H1 (cell line): ENCODE data around the gene ITGA8. TPM values are rescaled to one million over a fixed set of nuclear protein-coding genes. Genes with fewer than 3 reads are reported as not detected.

ENCODE experiments used
- CHD2 ChIP-seq: IDR thresholded peaks from 2 replicates; pipeline ENCODE4 v1.6.1; 2012; ENCODE audit warnings: low read length, improper control_type of control experiment
- EGR1 ChIP-seq: IDR thresholded peaks from 2 replicates; pipeline ENCODE4 v1.6.1; 2011; ENCODE audit warnings: low read depth, low read length, borderline replicate concordance
- TBP ChIP-seq: IDR thresholded peaks from 2 replicates; pipeline ENCODE4 v1.6.1; 2011; ENCODE audit warnings: low read depth, low read length, improper control_type of control experiment
- polyA plus RNA-seq, 7 experiments: library from polyadenylated mRNA; depleted of rRNA in 3 of 7; stranded (reverse) in 5 of 7; unstranded in 2 of 7; fragments of >200 nt in 5 of 7; fragments of 200-250 nt in 2 of 7; gene quantifications; 1 replicate in 5 of 7; 2 replicates in 1 of 7; 4 replicates in 1 of 7; pipeline versions ENCODE4 v1.2.1 to v1.2.3, GENCODE V29; 2011 to 2013; ENCODE audit warnings: missing spikeins in 2 of 7, mixed read lengths in 2 of 7
- total RNA-seq: library from RNA; stranded (reverse); fragmentation: NEBNext Ultra II Directional; extraction: Animal tissue kit (Norgen Biotek cat#: 25700); gene quantifications from 2 replicates; pipeline ENCODE4 v1.2.1, GENCODE V29; 2021
- TF ChIP-seq, protein P1 (sequence below): IDR thresholded peaks from 2 replicates; pipeline ENCODE4 v1.6.1; 2012; ENCODE audit warnings: low read length, inconsistent platforms

Gene ITGA8
- total and polyA plus RNA-seq, 2 of the 8 experiments (the other 6 are each of a cell fraction or from before 2014, with no cell fraction given), result not detected

DNA sequence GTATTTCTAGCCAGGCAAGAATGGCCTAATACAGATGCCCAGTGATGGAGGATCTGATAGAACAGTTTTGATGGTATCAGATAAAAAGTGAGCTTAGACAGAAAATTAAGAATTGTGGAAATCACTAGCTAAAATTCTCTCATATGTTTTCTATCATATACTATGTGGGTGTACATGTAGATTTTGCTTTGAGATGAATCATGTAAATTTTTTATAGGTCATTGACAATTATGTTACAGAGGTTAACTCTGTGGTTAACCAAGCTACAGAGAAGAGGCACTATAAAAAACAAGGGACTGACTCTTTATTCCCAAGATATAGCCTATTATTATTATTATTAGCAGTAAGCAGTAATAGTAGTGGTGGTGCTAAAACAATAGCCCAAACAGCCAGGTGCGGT lies 156.5 kb downstream of the ITGA8 start (continued):
- TF ChIP-seq, protein P1, sequence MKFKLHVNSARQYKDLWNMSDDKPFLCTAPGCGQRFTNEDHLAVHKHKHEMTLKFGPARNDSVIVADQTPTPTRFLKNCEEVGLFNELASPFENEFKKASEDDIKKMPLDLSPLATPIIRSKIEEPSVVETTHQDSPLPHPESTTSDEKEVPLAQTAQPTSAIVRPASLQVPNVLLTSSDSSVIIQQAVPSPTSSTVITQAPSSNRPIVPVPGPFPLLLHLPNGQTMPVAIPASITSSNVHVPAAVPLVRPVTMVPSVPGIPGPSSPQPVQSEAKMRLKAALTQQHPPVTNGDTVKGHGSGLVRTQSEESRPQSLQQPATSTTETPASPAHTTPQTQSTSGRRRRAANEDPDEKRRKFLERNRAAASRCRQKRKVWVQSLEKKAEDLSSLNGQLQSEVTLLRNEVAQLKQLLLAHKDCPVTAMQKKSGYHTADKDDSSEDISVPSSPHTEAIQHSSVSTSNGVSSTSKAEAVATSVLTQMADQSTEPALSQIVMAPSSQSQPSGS, result no peak
- TF ChIP-seq CHD2 (no peak), TBP (no peak), EGR1 (no peak)
